ENCODE data around the gene DIP2B. TPM values are rescaled to one million over a fixed set of nuclear protein-coding genes. Genes with fewer than 3 reads are reported as not detected.

Gene DIP2B
- total RNA-seq, 1 donor from 2014 or later: 8.5 TPM

DNA sequence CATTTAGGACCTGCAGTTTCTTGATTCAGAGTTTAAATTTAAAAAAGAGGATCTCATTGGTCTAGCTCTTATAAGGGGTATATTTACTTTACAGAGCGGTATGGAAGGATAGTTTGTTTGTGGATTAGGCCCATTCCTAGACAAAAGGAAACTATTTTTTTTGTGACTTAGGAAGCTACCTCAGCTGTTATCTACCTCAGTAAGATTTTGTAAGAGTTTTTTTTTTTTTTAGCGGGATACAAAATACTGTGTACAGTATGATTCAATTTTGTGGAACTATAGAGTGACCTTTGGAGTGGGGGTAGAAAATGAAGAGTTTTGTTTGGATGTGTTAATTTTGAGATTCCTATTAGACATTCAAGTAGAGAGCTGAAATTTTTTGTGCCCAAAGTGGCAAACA, 154.5 kb downstream of the DIP2B start:
- no peak overlapping the region for H3K27ac ChIP-seq
- H3K4me1 ChIP-seq: no peaks in the 10 kb centered on the region
- peaks cover 0 to 7% of the 10 kb centered on the region in 2 donors for H3K36me3 ChIP-seq
- H3K4me3 ChIP-seq: no peak overlapping the region
- DNase-seq (ENCODE audit: low spot score in 2 of 2): no peak
- intact Hi-C loops (cut with DNase I): no loop called here
- TF ChIP-seq, protein P1, sequence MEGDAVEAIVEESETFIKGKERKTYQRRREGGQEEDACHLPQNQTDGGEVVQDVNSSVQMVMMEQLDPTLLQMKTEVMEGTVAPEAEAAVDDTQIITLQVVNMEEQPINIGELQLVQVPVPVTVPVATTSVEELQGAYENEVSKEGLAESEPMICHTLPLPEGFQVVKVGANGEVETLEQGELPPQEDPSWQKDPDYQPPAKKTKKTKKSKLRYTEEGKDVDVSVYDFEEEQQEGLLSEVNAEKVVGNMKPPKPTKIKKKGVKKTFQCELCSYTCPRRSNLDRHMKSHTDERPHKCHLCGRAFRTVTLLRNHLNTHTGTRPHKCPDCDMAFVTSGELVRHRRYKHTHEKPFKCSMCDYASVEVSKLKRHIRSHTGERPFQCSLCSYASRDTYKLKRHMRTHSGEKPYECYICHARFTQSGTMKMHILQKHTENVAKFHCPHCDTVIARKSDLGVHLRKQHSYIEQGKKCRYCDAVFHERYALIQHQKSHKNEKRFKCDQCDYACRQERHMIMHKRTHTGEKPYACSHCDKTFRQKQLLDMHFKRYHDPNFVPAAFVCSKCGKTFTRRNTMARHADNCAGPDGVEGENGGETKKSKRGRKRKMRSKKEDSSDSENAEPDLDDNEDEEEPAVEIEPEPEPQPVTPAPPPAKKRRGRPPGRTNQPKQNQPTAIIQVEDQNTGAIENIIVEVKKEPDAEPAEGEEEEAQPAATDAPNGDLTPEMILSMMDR (IDR thresholded peaks at IDR 0.05): no peak
- H3K9me3 ChIP-seq: no peaks in the 10 kb centered on the region
- no peaks in the 10 kb centered on the region for H3K27me3 ChIP-seq

GRCh38 chr12:50659690-50660424, 155.1 kb downstream of the DIP2B start:
- Histone ChIP-seq H3K27ac (no peak overlapping the region), H3K27me3 (no peaks in the 10 kb centered on the region), H3K4me3 (no peak overlapping the region), H3K4me1 (no peaks in the 10 kb centered on the region), H3K9me3 (no peaks in the 10 kb centered on the region), H3K36me3 (peaks cover 0 to 7% of the 10 kb centered on the region in 2 donors)
- intact Hi-C loops (cut with DNase I): no loop called here
- DNase-seq (ENCODE audit: low spot score in 2 of 2): no peak
- TF ChIP-seq, protein P1 (IDR thresholded peaks at IDR 0.05): no peak

- Histone ChIP-seq H3K9me3 (no peaks in the 10 kb centered on the region), H3K36me3 (peaks cover 0 to 7% of the 10 kb centered on the region in 2 donors), H3K4me1 (no peaks in the 10 kb centered on the region), H3K27me3 (no peaks in the 10 kb centered on the region), H3K4me3 (no peak overlapping the region), H3K27ac (no peak overlapping the region)
- intact Hi-C loops (cut with DNase I): no loop called here
- no peak for DNase-seq (ENCODE audit: low spot score in 2 of 2)
- TF ChIP-seq, protein P1 (IDR thresholded peaks at IDR 0.05): no peak
Measured at GRCh38 chr12:50660425-50660822, 155.6 kb downstream of the DIP2B start.

DNA sequence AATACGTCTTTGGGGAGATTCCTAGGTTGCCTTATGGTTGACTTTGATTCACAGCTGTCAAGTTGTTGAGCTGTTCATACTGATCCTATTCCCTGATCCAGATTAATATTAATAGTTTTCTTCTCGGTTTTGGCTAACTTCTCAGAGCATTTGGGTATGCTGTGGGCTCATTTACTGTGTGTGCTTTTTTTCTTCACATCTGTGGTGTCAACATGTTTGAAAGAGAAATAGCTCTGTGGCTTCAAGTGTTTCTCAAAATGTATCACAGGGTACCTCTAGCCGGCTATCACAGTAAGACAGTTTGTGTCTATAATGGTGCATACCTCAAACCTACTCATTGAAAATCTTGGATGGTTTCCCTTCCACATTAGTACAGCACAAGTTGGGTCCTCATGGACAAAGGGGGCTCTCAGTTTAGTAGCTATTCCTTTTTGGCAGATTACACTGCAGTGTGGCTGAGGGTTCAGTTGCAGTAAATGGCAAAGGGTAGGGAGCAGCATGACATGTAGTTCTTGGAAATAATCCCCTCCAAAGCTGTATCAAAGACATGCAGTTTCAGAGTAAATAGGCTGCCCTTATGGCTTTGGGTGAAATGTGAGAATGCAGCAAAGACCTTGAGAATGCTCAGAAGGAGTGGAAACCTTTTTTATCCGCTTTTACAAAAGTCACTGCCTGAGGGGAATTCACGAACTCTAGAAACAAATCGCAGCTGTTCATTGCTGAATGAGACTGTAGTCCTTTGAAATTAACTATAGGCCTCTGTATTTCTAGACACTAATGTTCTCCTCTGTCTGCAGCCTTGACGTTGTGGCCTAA, 156.7 kb downstream of the DIP2B start:
- no peak for DNase-seq (ENCODE audit: low spot score in 2 of 2)
- intact Hi-C loops (cut with DNase I): no loop called here
- H3K4me1 ChIP-seq: no peaks in the 10 kb centered on the region
- no peaks in the 10 kb centered on the region for H3K9me3 ChIP-seq
- no peak overlapping the region for H3K27ac ChIP-seq
- H3K27me3 ChIP-seq: no peaks in the 10 kb centered on the region
- TF ChIP-seq, protein P1 (IDR thresholded peaks at IDR 0.05): no peak
- H3K4me3 ChIP-seq: no peak overlapping the region
- H3K36me3 ChIP-seq: peaks cover 0 to 7% of the 10 kb centered on the region in 2 donors

GRCh38 chr12:50662116-50662510, 157.3 kb downstream of the DIP2B start:
- Histone ChIP-seq H3K36me3 (peaks cover 0 to 7% of the 10 kb centered on the region in 2 donors), H3K27ac (no peak overlapping the region), H3K9me3 (no peaks in the 10 kb centered on the region), H3K4me1 (no peaks in the 10 kb centered on the region), H3K27me3 (no peaks in the 10 kb centered on the region), H3K4me3 (no peak overlapping the region)
- intact Hi-C loops (cut with DNase I): no loop called here
- TF ChIP-seq, protein P1 (IDR thresholded peaks at IDR 0.05): no peak
- DNase-seq (ENCODE audit: low spot score in 2 of 2): no peak

Measured in ascending aorta (tissue), 2 donors.